Dendritic cell treated with granulocyte-macrophage colony-stimulating factor and Interleukin-4, amounts not matched to agents 40 ng/mL and 50 ng/mL, for 4 days (primary cell): ENCODE results near the gene RIMS3.

ENCODE experiments used
- H3K27ac Mint-ChIP-seq: one replicate; pipeline ENCODE4 v1.8.0; 2022; ENCODE audit warnings: mild to moderate bottlenecking, mixed read lengths
- H3K27me3 Mint-ChIP-seq: one replicate; pipeline ENCODE4 v1.8.0; 2022; ENCODE audit warnings: mild to moderate bottlenecking, mixed read lengths
- H3K36me3 Mint-ChIP-seq: one replicate; pipeline ENCODE4 v1.8.0; 2022; ENCODE audit warnings: low read depth, mixed read lengths
- H3K4me1 Mint-ChIP-seq: one replicate; pipeline ENCODE4 v1.8.0; 2022; ENCODE audit warnings: low read depth, mixed read lengths
- H3K4me3 Mint-ChIP-seq: one replicate; pipeline ENCODE4 v1.8.0; 2022; ENCODE audit warnings: mild to moderate bottlenecking, moderate library complexity, mixed read lengths
- H3K9me3 Mint-ChIP-seq: one replicate; pipeline ENCODE4 v1.8.0; 2022; ENCODE audit warnings: mixed read lengths
- intact Hi-C: fragments of 100-400 bp; cut with micrococcal nuclease; formaldehyde crosslinking; loops from one replicate; pipeline ENCODE4 v1.15.0; 2022

Gene RIMS3

DNA sequence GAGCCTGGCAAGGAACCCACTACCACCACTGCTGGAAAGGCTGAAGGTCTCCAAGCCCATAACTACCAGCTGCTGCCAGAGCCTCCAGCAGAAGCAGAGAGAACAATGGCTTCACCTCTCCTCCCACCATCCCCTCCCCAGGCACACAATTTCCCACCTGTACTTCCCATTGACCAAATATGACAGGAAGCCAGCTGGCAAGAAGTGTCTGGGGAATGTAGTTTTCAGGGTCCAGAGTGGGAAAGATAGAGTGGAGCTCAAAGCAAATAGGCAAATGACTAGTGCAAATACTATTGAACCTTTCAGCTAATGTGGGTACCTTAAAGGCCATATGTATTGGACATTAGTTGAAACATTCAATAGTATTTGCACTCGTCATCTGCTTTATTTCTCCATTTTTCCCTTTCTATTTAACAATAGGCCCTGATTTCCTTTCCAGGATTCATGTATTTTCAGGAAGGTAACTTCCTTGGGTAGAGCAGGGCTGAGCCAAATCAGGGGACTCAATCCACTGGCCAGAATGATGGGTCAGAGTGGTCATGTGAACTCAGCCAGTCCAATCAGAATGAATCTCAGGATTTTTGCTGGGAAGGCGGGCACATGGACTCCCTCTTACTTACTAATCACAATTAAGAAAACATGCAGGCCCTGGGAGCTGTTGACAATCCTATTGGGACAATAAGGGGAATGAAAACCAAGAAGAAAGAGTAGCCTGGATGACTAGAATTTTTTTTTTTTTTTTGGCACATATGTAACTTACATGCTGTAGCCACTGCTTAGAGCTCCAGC lies 13.9 kb upstream of the RIMS3 start:
- Mint-ChIP-seq H3K4me3 (no peak overlapping the region), H3K36me3 (no peaks in the 10 kb centered on the region), H3K9me3 (no peaks in the 10 kb centered on the region), H3K4me1 (peaks cover 5% of the 10 kb centered on the region), H3K27ac (no peak overlapping the region), H3K27me3 (peaks cover 10% of the 10 kb centered on the region)
- intact Hi-C loops = no loop called here

DNA sequence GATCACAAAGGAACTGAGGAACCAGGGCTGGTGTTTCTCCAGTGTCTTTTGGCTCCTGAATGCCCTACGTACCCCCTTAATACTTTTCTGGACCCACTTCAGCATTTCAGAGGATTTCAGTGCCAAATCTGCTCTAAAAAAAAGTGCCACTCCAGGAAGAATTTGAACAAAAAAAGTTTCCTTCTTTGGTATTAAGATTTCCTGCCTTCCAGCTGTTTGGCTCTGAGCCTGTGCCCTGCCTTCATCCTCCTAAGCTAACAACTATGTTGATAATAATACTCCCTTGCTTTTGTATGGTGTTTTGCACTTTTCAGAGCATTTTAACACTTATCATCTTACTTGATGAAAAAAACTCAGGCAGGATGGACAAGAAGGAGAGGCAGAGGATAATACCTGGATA lies 11.0 kb upstream of the RIMS3 start:
- peaks cover 10% of the 10 kb centered on the region for H3K27me3 Mint-ChIP-seq
- H3K4me3 Mint-ChIP-seq = no peak overlapping the region
- no peaks in the 10 kb centered on the region for H3K9me3 Mint-ChIP-seq
- peaks cover 5% of the 10 kb centered on the region for H3K4me1 Mint-ChIP-seq
- no peak overlapping the region for H3K27ac Mint-ChIP-seq
- H3K36me3 Mint-ChIP-seq = no peaks in the 10 kb centered on the region
- intact Hi-C loops = no loop called here

- H3K4me3 Mint-ChIP-seq = no peak overlapping the region
- intact Hi-C loops = no loop called here
- no peaks in the 10 kb centered on the region for H3K36me3 Mint-ChIP-seq
- no peak overlapping the region for H3K27ac Mint-ChIP-seq
- peaks cover 19% of the 10 kb centered on the region for H3K27me3 Mint-ChIP-seq
- H3K9me3 Mint-ChIP-seq = no peaks in the 10 kb centered on the region
- H3K4me1 Mint-ChIP-seq = no peaks in the 10 kb centered on the region
These were observed 8.0 kb upstream of the RIMS3 start for GRCh38 chr1:40673452-40673851.

DNA sequence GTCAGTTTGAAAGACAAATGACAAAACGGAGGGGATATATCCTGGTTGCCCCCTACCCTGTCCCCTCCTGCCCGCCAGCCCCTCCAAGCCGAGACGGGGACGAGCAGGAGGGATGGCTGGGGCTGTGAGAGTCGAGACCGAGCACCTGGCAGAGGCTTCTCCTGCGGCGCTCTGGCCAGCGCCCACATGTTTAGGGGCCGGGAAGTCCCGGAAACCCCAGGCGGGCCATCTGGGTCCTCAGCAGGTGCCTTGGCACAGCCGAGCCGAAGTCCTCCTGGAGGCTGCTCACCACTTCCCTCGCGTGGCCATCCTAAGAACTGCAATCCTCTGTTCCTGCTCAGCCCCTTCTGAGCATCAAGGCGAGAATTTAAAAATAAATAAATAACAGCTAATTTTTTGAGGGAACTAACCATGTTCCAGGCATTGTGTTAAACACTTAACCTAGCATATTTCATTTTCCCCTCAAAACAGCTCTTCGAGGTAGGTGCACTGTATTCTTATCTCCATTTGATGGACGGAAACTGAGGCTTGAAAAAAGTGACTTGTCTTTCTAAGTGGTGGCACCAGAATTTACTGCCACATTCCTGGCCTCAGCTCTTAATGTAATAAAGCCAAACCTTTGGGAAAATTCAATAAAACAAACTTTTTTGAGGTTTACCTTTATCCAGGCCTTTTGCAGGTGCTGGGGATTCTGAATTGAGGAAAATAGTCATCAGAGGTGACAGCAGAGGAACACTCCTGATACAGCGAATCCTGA lies 3.5 kb upstream of the RIMS3 start:
- Mint-ChIP-seq H3K27ac (peak overlapping the region; percentile 26), H3K36me3 (no peaks in the 10 kb centered on the region), H3K4me1 (peaks cover 19% of the 10 kb centered on the region), H3K9me3 (no peaks in the 10 kb centered on the region), H3K27me3 (peaks cover 15% of the 10 kb centered on the region), H3K4me3 (peak overlapping the region; percentile 41)
- intact Hi-C loops = loop anchor here (1.0 kb wide), 2 partner anchors 57 to 77 kb away; no protein-coding TSS in a partner anchor

DNA sequence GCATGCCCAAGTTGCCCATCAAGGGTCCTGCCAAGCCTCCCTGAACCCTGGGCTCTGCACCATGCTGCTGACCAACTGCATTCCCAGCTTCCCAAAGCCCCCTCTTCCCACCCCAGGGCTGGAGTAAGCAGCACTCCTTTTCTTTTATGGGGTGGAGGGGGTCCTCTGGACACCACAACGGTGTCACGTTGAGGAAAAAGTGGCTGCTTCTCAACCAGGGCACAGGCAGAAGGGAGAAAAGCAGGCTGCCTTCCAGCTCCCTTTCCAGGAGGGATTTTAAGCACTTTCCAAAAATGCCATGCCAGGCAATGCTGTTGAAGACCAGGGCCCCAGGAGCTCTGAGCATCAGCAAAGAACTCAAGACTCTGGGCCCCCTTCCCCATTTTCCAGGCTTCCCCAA lies 691 bp downstream of the RIMS3 start:
- Mint-ChIP-seq H3K36me3 (no peaks in the 10 kb centered on the region), H3K27me3 (peaks cover 19% of the 10 kb centered on the region), H3K27ac (peak overlapping the region; percentile 41), H3K9me3 (no peaks in the 10 kb centered on the region), H3K4me1 (peaks cover 41% of the 10 kb centered on the region), H3K4me3 (peak overlapping the region; percentile 68)
- intact Hi-C loops = no loop called here

DNA sequence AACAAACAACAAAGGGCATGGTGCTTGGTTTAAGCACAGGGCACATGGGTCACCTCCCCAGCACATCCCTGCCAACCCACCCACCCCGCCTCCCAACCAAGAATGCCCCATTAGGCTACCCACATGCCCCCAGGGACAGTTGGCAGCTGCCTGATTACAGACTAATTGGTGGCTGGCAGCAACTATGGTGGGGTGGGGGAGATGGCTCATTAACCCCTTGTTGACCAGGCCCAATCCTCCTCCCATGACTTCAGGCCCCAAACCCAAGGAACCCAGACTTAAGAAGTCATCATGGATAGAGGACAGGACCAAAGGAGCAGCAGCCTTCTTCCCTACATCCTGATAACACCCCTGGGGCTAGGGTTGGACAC lies 1.3 kb downstream of the RIMS3 start:
- no peaks in the 10 kb centered on the region for H3K9me3 Mint-ChIP-seq
- peaks cover 41% of the 10 kb centered on the region for H3K4me1 Mint-ChIP-seq
- intact Hi-C loops = no loop called here
- no peaks in the 10 kb centered on the region for H3K36me3 Mint-ChIP-seq
- H3K4me3 Mint-ChIP-seq = peak overlapping the region; percentile 68
- peaks cover 15% of the 10 kb centered on the region for H3K27me3 Mint-ChIP-seq
- H3K27ac Mint-ChIP-seq = no peak overlapping the region

DNA sequence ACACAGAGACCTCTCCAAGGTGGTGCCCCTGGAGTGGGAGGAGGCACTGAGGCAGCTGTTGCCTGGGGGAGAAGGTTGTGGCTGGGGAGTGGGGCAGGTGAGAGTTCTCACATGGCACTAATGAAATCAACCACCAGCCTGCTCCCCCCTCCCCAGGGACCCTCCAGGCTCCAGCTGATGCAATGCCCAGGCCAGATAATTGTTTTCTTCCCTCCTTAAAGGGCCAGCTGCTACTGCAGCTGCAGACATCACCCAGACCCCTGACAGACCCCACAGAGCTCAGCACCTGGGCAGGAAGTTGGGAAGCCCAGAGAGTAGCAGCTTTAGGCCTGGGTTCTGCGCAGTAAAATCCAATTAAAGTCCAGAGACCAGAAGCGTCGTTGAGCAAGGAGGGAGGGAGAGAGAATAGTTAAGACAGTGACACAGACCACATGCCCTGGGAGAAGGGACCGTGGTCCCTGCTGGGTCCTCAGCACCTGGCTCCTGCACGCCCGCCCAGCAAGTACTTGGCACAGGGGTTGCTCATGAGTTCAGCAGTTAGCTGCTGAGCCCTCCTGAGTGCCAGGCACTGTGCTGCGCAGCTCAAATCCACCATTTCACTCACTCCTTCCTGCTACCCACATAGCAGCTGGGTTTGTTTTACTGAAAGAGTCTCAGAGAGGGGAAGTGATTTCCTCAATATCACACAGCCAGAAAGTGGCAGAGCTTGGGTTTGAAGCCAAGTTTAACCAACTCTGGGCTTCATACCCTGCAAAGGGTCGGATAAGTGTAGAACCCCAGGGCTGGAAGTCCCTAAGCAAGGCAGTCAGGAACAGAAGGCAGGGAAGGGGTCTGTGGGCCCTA lies 1.9 kb downstream of the RIMS3 start:
- H3K4me1 Mint-ChIP-seq = peaks cover 41% of the 10 kb centered on the region
- peak overlapping the region; percentile 32 for H3K4me3 Mint-ChIP-seq
- H3K9me3 Mint-ChIP-seq = no peaks in the 10 kb centered on the region
- H3K27me3 Mint-ChIP-seq = peaks cover 13% of the 10 kb centered on the region
- no peaks in the 10 kb centered on the region for H3K36me3 Mint-ChIP-seq
- peak overlapping the region; percentile 50 for H3K27ac Mint-ChIP-seq
- intact Hi-C loops = no loop called here

- Mint-ChIP-seq H3K9me3 (no peaks in the 10 kb centered on the region), H3K36me3 (no peaks in the 10 kb centered on the region), H3K4me3 (no peak overlapping the region), H3K27me3 (peaks cover 15% of the 10 kb centered on the region), H3K27ac (peak overlapping the region; percentile 50), H3K4me1 (peaks cover 41% of the 10 kb centered on the region)
- intact Hi-C loops = no loop called here
These were observed 2.6 kb downstream of the RIMS3 start for GRCh38 chr1:40662864-40663263.

GRCh38 chr1:40662151-40662550 lies 3.3 kb downstream of the RIMS3 start:
- H3K27ac Mint-ChIP-seq = peak overlapping the region; percentile 45
- peaks cover 15% of the 10 kb centered on the region for H3K27me3 Mint-ChIP-seq
- peaks cover 41% of the 10 kb centered on the region for H3K4me1 Mint-ChIP-seq
- peak overlapping the region; percentile 32 for H3K4me3 Mint-ChIP-seq
- no peaks in the 10 kb centered on the region for H3K9me3 Mint-ChIP-seq
- intact Hi-C loops = no loop called here
- H3K36me3 Mint-ChIP-seq = no peaks in the 10 kb centered on the region

DNA sequence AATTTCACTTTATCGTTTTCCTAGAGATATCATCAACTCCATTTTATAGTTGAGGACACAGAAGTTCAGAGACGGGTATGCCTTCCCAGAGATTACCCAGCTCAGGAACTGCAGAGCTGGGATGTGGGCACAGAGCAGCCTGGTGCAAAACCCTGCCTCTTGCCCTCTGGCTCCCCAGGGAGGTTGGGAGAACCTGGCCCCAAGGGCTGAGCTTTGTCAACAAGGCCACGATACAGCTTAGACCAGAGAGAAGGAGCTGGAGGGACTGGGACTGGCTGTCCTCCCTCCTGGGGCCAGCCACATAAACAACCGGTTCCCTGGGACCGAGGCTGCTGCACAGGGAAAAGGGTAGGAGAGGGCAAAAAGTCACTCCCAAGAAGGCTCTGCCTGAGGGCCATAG lies 3.8 kb downstream of the RIMS3 start:
- peaks cover 41% of the 10 kb centered on the region for H3K4me1 Mint-ChIP-seq
- H3K27ac Mint-ChIP-seq = peak overlapping the region; percentile 45
- no peaks in the 10 kb centered on the region for H3K9me3 Mint-ChIP-seq
- intact Hi-C loops = no loop called here
- H3K27me3 Mint-ChIP-seq = peaks cover 15% of the 10 kb centered on the region
- no peaks in the 10 kb centered on the region for H3K36me3 Mint-ChIP-seq
- no peak overlapping the region for H3K4me3 Mint-ChIP-seq

DNA sequence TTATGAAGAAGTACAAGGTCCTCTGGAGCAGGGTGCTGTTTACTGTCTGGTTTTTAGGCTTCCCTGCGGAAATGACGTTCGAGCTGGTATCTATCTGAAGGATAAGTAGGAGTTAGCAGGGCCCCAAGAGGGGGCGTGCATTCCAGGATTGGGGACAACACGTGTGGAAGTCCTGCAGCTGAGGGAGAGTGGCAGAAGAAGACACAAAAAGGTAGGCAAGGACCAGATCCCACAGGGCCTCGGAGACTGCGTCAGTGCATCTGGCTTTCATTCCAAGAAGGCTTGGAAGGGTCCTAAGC lies 5.9 kb downstream of the RIMS3 start:
- peaks cover 29% of the 10 kb centered on the region for H3K4me1 Mint-ChIP-seq
- no peak overlapping the region for H3K4me3 Mint-ChIP-seq
- H3K36me3 Mint-ChIP-seq = no peaks in the 10 kb centered on the region
- H3K27me3 Mint-ChIP-seq = peaks cover 14% of the 10 kb centered on the region
- intact Hi-C loops = loop anchor here (5.0 kb wide), 1 partner anchor 37 kb away; no protein-coding TSS in a partner anchor
- no peaks in the 10 kb centered on the region for H3K9me3 Mint-ChIP-seq
- H3K27ac Mint-ChIP-seq = no peak overlapping the region

DNA sequence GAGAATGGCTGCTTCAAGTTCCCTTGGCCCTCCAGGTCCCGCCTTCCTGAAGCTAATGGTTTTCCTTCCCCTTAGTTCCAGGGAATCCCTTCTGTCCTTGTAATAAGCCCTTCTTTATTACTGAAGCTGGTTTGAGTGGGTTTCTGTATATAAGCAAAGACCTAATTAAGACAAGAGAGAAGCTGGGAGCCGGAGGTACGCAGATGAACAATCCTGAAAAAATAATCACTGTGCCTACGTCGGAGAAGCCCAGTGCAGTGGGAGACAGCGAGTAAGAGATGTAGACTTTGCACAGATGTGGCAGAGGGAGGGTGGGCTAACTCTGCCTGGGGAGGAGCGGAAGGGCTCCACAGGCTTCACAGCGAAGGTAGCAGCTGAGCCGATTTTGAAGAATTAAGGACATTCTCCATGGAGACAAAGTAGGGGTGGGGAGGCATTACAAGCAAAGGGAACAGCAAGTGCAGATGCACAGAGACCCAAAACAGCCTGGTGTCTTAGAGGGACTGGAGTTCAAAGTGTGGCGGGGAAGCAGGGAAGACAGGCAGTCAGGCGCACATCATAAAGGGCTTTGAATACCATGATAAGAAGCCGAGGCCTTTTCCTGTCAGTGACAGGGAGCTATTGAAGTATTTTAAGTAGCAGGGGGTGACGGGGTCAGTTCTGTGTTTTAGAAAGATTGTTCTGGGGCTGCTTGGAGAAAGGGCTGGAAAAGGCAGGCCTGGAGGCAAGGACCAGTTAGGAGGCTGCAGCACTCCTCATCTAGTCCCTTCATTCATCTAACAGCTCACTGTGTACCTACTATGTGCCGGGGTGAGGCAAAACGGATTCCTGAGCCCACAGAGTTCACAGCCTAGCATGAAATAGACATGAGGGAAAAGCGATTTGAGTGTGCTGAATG lies 6.5 kb downstream of the RIMS3 start:
- Mint-ChIP-seq H3K4me1 (peaks cover 27% of the 10 kb centered on the region), H3K4me3 (no peak overlapping the region), H3K9me3 (no peaks in the 10 kb centered on the region), H3K36me3 (no peaks in the 10 kb centered on the region), H3K27ac (no peak overlapping the region), H3K27me3 (peaks cover 17% of the 10 kb centered on the region)
- intact Hi-C loops = loop anchor here (5.0 kb wide), 1 partner anchor 37 kb away; no protein-coding TSS in a partner anchor

DNA sequence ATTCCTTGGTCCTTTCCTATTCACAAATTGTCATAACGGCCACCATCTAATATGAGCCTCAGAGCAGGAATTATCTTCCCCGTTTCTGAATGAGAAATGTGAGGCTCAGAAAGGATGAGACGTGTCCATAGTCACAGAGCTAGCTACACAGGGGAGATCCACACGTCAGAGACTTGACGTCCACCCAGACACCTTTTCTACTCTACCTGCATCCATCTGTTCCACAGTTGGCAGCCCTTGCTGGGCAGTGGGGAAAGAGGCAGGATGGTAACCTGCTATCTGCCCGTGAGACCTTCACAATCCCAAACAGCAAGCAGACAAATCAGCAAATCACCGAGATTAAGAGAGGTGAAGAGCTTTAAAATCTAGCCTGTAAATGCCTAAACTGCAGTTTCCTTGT lies 8.4 kb downstream of the RIMS3 start:
- Mint-ChIP-seq H3K27ac (no peak overlapping the region), H3K27me3 (peaks cover 11% of the 10 kb centered on the region), H3K36me3 (no peaks in the 10 kb centered on the region), H3K4me3 (no peak overlapping the region), H3K4me1 (peaks cover 8% of the 10 kb centered on the region), H3K9me3 (no peaks in the 10 kb centered on the region)
- intact Hi-C loops = loop anchor here (5.0 kb wide), 1 partner anchor 35 kb away; no protein-coding TSS in a partner anchor
